Endodermal cell (in vitro differentiated cells): ENCODE measurements around the gene RLN3. TPM values are rescaled to one million over a fixed set of nuclear protein-coding genes. Genes with fewer than 3 reads are reported as not detected.

Experiments
- DNase-seq: peaks from one replicate; pipeline ENCODE4 v3.0.0-alpha.2; 2017
- H3K27ac ChIP-seq: 2 replicates; pipeline ENCODE4 v1.5.1; 2013; ENCODE audit warnings: mild to moderate bottlenecking, low read depth, low read length, moderate library complexity
- H3K27me3 ChIP-seq: 2 replicates; pipeline ENCODE4 v1.6.1; 2013; ENCODE audit warnings: mild to moderate bottlenecking, low read length, moderate library complexity; ENCODE audit not compliant: insufficient read depth, control insufficient read depth, poor library complexity, severe bottlenecking
- H3K36me3 ChIP-seq: 2 replicates; pipeline ENCODE4 v1.7.0; 2013; ENCODE audit warnings: mild to moderate bottlenecking, low read length, moderate library complexity; ENCODE audit not compliant: control insufficient read depth, insufficient read depth
- H3K4me1 ChIP-seq: one replicate; pipeline ENCODE4 v1.7.0; 2013; ENCODE audit warnings: low read length; ENCODE audit not compliant: control insufficient read depth, insufficient read depth
- H3K4me3 ChIP-seq: 2 replicates; pipeline ENCODE4 v1.5.1; 2013; ENCODE audit warnings: mild to moderate bottlenecking, low read length, moderate library complexity
- H3K9ac ChIP-seq: 2 replicates; pipeline ENCODE4 v1.6.1; 2013; ENCODE audit warnings: mild to moderate bottlenecking, low read length, moderate library complexity; ENCODE audit not compliant: poor library complexity, severe bottlenecking; ENCODE audit errors: extremely low read depth
- H3K9me3 ChIP-seq: 2 replicates; pipeline ENCODE4 v1.6.1; 2013; ENCODE audit warnings: mild to moderate bottlenecking, low read length, moderate library complexity; ENCODE audit not compliant: control insufficient read depth
- H3K27ac Mint-ChIP-seq: 2 replicates; pipeline ENCODE4 v1.8.0; 2020; ENCODE audit warnings: mixed read lengths
- H3K27me3 Mint-ChIP-seq: 2 replicates; pipeline ENCODE4 v1.8.0; 2021; ENCODE audit warnings: mild to moderate bottlenecking, mixed read lengths; ENCODE audit not compliant: insufficient read depth
- H3K36me3 Mint-ChIP-seq: 2 replicates; pipeline ENCODE4 v1.8.0; 2020; ENCODE audit warnings: low read depth, mixed read lengths
- H3K4me1 Mint-ChIP-seq: 2 replicates; pipeline ENCODE4 v1.8.0; 2020; ENCODE audit warnings: mixed read lengths
- H3K4me3 Mint-ChIP-seq: 2 replicates; pipeline ENCODE4 v1.8.0; 2020; ENCODE audit warnings: mild to moderate bottlenecking, moderate library complexity, mixed read lengths
- H3K9me3 Mint-ChIP-seq: 2 replicates; pipeline ENCODE4 v1.8.0; 2020; ENCODE audit warnings: mild to moderate bottlenecking, mixed read lengths
- WGBS, 2 experiments: methylation state at CpG; one replicate each; pipeline versions ENCODE4 v1.1.5 to v1.1.7; 2013; ENCODE audit warnings: missing lambda C conversion rate in 2 of 2, mixed read lengths in 1 of 2; ENCODE audit not compliant: insufficient coverage in 1 of 2, insufficient read length in 1 of 2; 5-methylcytosine and 5-hydroxymethylcytosine counted together
- total RNA-seq, 2 donors: library from RNA; stranded (reverse); fragmentation: NEBNext Ultra II Directional in 1 of 2; extraction: Animal tissue kit (Norgen Biotek cat#: 25700) in 1 of 2; gene quantifications; 2 replicates in 1 of 2; 3 replicates in 1 of 2; pipeline ENCODE4 v1.2.1, GENCODE V29; 2021
- TF ChIP-seq, protein P1 (sequence below): fragments of 200-600 bp; sonication (generic); conservative IDR thresholded peaks from 2 replicates; pipeline ENCODE4 v1.5.0; 2021; ENCODE audit warnings: antibody characterized with exemption, mild to moderate bottlenecking

RLN3 gene
- total RNA-seq, 2 donors from 2014 or later = not detected

DNA sequence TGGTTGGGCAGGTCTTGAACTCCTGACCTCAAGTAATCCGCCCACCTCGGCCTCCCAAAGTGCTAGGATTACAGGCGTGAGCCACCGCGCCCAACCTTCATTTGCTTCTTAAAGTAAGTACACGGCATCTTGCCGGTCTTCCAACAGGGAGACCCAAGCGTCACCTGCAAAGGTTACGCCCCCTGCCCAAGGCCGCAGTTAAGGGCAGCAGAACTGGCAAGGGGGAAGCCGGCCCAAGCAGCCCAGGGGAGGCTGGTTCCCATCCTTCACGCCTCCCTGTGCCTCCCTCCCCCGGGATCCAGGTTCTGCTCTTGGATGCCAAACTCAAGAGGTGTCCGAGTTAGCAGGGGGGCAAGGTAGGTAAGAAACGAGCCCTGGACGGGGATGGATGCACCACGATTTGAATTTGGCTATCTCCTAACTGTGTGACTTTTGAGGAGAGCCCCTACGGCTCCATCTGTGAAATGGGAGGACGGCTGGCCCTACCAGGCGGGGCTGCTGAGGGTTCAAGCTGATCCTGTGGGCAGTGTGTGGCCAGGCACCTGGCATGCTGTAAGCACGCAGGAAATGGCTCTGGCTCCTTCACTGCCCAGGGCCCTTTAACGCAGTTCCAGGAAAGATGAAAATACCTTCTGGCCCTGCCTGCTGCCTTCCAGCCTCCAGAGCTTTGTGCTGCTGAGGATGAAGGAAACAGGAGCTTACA, 30.9 kb upstream of the RLN3 start:
- no peaks in the 10 kb centered on the region for H3K27me3 Mint-ChIP-seq
- Histone ChIP-seq H3K27ac (no peak overlapping the region), H3K36me3 (peaks cover 35% of the 10 kb centered on the region), H3K4me1 (no peaks in the 10 kb centered on the region), H3K27me3 (no peaks in the 10 kb centered on the region), H3K9me3 (peaks cover 15% of the 10 kb centered on the region), H3K4me3 (no peak overlapping the region), H3K9ac (no peak overlapping the region)
- no peak overlapping the region for H3K27ac Mint-ChIP-seq
- WGBS, 2 experiments = 89 to 95% methylated on average over 19 to 22 of the region's 22 CpGs
- peaks cover 44% of the 10 kb centered on the region for H3K36me3 Mint-ChIP-seq
- no peaks in the 10 kb centered on the region for H3K4me1 Mint-ChIP-seq
- peaks cover 18% of the 10 kb centered on the region for H3K9me3 Mint-ChIP-seq
- H3K4me3 Mint-ChIP-seq = no peak overlapping the region
- TF ChIP-seq, protein P1, sequence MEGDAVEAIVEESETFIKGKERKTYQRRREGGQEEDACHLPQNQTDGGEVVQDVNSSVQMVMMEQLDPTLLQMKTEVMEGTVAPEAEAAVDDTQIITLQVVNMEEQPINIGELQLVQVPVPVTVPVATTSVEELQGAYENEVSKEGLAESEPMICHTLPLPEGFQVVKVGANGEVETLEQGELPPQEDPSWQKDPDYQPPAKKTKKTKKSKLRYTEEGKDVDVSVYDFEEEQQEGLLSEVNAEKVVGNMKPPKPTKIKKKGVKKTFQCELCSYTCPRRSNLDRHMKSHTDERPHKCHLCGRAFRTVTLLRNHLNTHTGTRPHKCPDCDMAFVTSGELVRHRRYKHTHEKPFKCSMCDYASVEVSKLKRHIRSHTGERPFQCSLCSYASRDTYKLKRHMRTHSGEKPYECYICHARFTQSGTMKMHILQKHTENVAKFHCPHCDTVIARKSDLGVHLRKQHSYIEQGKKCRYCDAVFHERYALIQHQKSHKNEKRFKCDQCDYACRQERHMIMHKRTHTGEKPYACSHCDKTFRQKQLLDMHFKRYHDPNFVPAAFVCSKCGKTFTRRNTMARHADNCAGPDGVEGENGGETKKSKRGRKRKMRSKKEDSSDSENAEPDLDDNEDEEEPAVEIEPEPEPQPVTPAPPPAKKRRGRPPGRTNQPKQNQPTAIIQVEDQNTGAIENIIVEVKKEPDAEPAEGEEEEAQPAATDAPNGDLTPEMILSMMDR = no peak
- DNase-seq = no peak

DNA sequence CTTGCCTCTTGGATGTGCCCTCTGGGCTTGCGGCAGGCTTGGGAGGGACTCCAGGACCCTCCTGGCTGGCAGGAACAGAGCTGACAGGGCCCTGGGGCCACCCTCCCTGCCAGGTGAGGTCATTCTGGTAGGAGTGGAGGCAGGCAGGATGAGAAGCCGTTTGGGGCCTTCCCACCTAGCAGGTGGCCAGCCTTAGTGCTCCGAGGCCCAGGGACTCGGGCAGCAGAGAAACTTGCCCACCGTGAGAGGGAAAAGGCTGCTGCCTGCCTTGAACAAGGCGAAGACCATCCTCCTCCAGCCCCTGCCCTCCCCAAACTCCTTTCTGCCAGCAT, 30.4 kb upstream of the RLN3 start:
- DNase-seq = no peak
- Mint-ChIP-seq H3K27me3 (no peaks in the 10 kb centered on the region), H3K27ac (no peak overlapping the region), H3K9me3 (peaks cover 18% of the 10 kb centered on the region), H3K4me3 (no peak overlapping the region), H3K36me3 (peaks cover 39% of the 10 kb centered on the region), H3K4me1 (no peaks in the 10 kb centered on the region)
- peaks cover 15% of the 10 kb centered on the region for H3K9me3 ChIP-seq
- no peak overlapping the region for H3K9ac ChIP-seq
- TF ChIP-seq, protein P1 = no peak
- 95% methylated on average over 3 to 6 of the region's 6 CpGs for WGBS, 2 experiments
- H3K4me3 ChIP-seq = no peak overlapping the region
- no peaks in the 10 kb centered on the region for H3K4me1 ChIP-seq
- H3K27ac ChIP-seq = no peak overlapping the region
- no peaks in the 10 kb centered on the region for H3K27me3 ChIP-seq
- peaks cover 30% of the 10 kb centered on the region for H3K36me3 ChIP-seq

DNA sequence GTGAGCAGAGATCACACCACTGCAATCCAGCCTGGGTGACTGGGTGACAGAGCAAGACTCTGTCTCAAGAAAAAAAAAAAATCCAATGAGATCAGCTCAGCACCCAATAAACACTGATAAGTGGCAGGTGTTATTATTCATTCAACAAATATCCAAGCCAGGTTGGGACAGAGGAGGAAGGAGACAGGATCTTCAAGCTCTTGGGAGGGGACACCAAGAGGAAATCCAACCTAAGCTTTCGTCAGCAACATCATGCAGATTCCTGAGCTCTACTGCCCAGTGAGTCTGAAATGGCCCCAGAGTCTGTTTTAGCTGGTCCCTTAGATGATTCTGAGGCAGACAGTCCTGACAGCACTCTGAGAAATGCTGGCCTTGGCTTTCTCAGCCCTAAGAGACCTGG, 29.5 kb upstream of the RLN3 start:
- no peak overlapping the region for H3K4me3 Mint-ChIP-seq
- H3K36me3 Mint-ChIP-seq = peaks cover 34% of the 10 kb centered on the region
- peaks cover 18% of the 10 kb centered on the region for H3K9me3 Mint-ChIP-seq
- no peaks in the 10 kb centered on the region for H3K27me3 Mint-ChIP-seq
- no peak overlapping the region for H3K4me3 ChIP-seq
- TF ChIP-seq, protein P1 = no peak
- H3K27me3 ChIP-seq = no peaks in the 10 kb centered on the region
- no peak overlapping the region for H3K27ac Mint-ChIP-seq
- no peak for DNase-seq
- H3K9ac ChIP-seq = no peak overlapping the region
- H3K4me1 ChIP-seq = no peaks in the 10 kb centered on the region
- peaks cover 15% of the 10 kb centered on the region for H3K9me3 ChIP-seq
- H3K27ac ChIP-seq = no peak overlapping the region
- no peaks in the 10 kb centered on the region for H3K4me1 Mint-ChIP-seq
- H3K36me3 ChIP-seq = peaks cover 28% of the 10 kb centered on the region
- 86 to 94% methylated on average over 1 of the region's 1 CpG for WGBS, 2 experiments
